Measurements from ENCODE around the gene XKR7.

XKR7 gene

DNA sequence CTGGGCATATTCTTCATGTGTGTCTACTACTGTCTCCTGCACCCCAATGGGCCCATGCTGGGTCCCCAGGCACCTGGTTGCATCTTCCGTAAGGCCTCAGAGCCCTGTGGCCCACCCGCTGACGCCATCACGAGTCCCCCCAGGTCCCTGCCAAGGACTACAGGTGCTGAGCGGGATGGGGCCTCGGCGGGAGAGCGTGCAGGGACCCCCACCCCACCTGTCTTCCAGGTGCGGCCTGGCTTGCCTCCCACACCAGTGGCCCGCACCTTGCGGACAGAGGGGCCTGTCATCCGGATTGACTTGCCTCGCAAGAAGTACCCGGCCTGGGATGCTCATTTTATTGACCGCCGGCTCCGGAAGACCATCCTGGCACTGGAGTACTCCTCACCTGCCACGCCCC, 29.0 kb downstream of the XKR7 start:
- no peak overlapping the region for H3K27ac ChIP-seq (ENCODE audit: low read length)

DNA sequence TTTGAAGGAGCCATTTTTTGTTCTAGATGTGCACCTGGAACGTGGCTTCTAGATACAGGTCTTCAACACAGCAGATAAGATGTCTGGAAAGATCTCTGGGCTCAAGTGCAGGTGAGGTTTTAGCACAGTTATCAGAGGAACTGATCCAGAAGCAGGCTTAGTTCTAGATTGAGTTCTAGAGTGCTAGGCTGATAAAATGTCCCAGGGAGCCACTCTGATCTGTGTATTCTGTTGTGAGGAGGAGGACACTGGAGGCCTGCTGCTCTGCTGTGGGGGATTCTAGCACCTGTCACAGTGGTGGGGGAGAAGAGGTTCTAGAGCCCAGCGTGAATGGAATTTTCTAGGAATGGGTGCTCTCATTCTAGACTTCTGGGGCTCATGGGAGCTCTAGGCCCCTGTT, 30.3 kb downstream of the XKR7 start:
- H2AFZ ChIP-seq (ENCODE audit: low read length), result no peak overlapping the region
- DNase-seq, result no peak
- no peaks in the 10 kb centered on the region for H4K20me1 ChIP-seq (ENCODE audit: insufficient read depth, low read length)
- no peak overlapping the region for H3K9ac ChIP-seq (ENCODE audit: low read length)
- H3K4me1 ChIP-seq (ENCODE audit: low read length), result no peaks in the 10 kb centered on the region
- no peaks in the 10 kb centered on the region for H3K9me2 ChIP-seq (replicated peaks; ENCODE audit: insufficient read depth, low read length)
- no peaks in the 10 kb centered on the region for H3K79me2 ChIP-seq (ENCODE audit: low read length)
- H3F3A ChIP-seq (ENCODE audit: insufficient read depth, low read length), result no peaks in the 10 kb centered on the region
- no peak overlapping the region for H3K27ac ChIP-seq (ENCODE audit: low read length)
- H3K36me3 ChIP-seq (replicated peaks; ENCODE audit: insufficient read depth, low read length), result no peaks in the 10 kb centered on the region
- H3K4me2 ChIP-seq (ENCODE audit: low read depth, low read length), result no peak overlapping the region
- no peaks in the 10 kb centered on the region for H3K9me3 ChIP-seq (replicated peaks; ENCODE audit: insufficient read depth, low read length)
- H3K27me3 ChIP-seq (replicated peaks; ENCODE audit: insufficient read depth, low read length), result peaks cover 75% of the 10 kb centered on the region
- H3K4me3 ChIP-seq (ENCODE audit: low read length), result no peak overlapping the region
- no peak for TF ChIP-seq EZH2 (optimal IDR thresholded peaks at IDR 0.05; ENCODE audit: low read depth, low read length)
- no peak for TF ChIP-seq EZH2phosphoT487 (IDR thresholded peaks at IDR 0.05; ENCODE audit: low read length)
- TF ChIP-seq, protein P1, sequence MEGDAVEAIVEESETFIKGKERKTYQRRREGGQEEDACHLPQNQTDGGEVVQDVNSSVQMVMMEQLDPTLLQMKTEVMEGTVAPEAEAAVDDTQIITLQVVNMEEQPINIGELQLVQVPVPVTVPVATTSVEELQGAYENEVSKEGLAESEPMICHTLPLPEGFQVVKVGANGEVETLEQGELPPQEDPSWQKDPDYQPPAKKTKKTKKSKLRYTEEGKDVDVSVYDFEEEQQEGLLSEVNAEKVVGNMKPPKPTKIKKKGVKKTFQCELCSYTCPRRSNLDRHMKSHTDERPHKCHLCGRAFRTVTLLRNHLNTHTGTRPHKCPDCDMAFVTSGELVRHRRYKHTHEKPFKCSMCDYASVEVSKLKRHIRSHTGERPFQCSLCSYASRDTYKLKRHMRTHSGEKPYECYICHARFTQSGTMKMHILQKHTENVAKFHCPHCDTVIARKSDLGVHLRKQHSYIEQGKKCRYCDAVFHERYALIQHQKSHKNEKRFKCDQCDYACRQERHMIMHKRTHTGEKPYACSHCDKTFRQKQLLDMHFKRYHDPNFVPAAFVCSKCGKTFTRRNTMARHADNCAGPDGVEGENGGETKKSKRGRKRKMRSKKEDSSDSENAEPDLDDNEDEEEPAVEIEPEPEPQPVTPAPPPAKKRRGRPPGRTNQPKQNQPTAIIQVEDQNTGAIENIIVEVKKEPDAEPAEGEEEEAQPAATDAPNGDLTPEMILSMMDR (IDR thresholded peaks at IDR 0.05; ENCODE audit: low read length), result no peak

More for the DNA sequence above, 29.0 kb downstream of the XKR7 start:
- H3F3A ChIP-seq (ENCODE audit: insufficient read depth, low read length), result no peaks in the 10 kb centered on the region
- peaks cover 77% of the 10 kb centered on the region for H3K27me3 ChIP-seq (replicated peaks; ENCODE audit: insufficient read depth, low read length)
- no peaks in the 10 kb centered on the region for H3K79me2 ChIP-seq (ENCODE audit: low read length)
- no peak overlapping the region for H3K9ac ChIP-seq (ENCODE audit: low read length)
- H3K36me3 ChIP-seq (replicated peaks; ENCODE audit: insufficient read depth, low read length), result no peaks in the 10 kb centered on the region
- H4K20me1 ChIP-seq (ENCODE audit: insufficient read depth, low read length), result no peaks in the 10 kb centered on the region
- TF ChIP-seq, protein P1 (IDR thresholded peaks at IDR 0.05; ENCODE audit: low read length), result no peak
- no peak for TF ChIP-seq EZH2phosphoT487 (IDR thresholded peaks at IDR 0.05; ENCODE audit: low read length)
- H3K9me3 ChIP-seq (replicated peaks; ENCODE audit: insufficient read depth, low read length), result no peaks in the 10 kb centered on the region
- H2AFZ ChIP-seq (ENCODE audit: low read length), result no peak overlapping the region
- no peak for DNase-seq
- no peak overlapping the region for H3K4me2 ChIP-seq (ENCODE audit: low read depth, low read length)
- H3K4me3 ChIP-seq (ENCODE audit: low read length), result no peak overlapping the region
- H3K9me2 ChIP-seq (replicated peaks; ENCODE audit: insufficient read depth, low read length), result no peaks in the 10 kb centered on the region
- no peaks in the 10 kb centered on the region for H3K4me1 ChIP-seq (ENCODE audit: low read length)

DNA sequence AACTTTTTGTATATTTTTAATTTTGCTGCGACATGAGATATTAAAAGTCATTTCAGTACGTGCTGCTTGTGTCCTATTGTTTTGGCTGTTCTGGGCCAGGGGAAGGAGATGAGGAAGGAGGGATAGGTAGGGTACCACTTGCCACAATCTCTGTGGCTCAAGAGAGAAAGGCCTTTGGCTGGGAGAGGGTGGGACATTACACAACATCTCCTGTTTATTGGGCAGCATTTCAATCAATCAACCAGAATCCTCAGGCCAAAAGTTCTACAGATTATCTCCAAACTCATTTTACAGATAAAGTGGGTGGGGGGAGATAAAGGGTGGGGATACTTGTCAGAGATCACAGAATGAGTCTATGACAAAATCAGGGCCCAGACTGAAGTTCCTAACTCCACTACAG, 35.4 kb downstream of the XKR7 start:
- Histone ChIP-seq H3K36me3 (replicated peaks; ENCODE audit: insufficient read depth, low read length) (no peaks in the 10 kb centered on the region), H3K4me2 (ENCODE audit: low read depth, low read length) (no peak overlapping the region), H3K9me2 (replicated peaks; ENCODE audit: insufficient read depth, low read length) (no peaks in the 10 kb centered on the region), H3K79me2 (ENCODE audit: low read length) (no peaks in the 10 kb centered on the region), H3K9ac (ENCODE audit: low read length) (no peak overlapping the region), H3K27me3 (replicated peaks; ENCODE audit: insufficient read depth, low read length) (peaks cover 73% of the 10 kb centered on the region), H3K4me3 (ENCODE audit: low read length) (no peak overlapping the region), H2AFZ (ENCODE audit: low read length) (no peak overlapping the region), H3F3A (ENCODE audit: insufficient read depth, low read length) (no peaks in the 10 kb centered on the region), H3K4me1 (ENCODE audit: low read length) (no peaks in the 10 kb centered on the region), H3K27ac (ENCODE audit: low read length) (no peak overlapping the region), H4K20me1 (ENCODE audit: insufficient read depth, low read length) (no peaks in the 10 kb centered on the region), H3K9me3 (replicated peaks; ENCODE audit: insufficient read depth, low read length) (no peaks in the 10 kb centered on the region)
- TF ChIP-seq EZH2 (optimal IDR thresholded peaks at IDR 0.05; ENCODE audit: low read depth, low read length) (no peak), EZH2phosphoT487 (IDR thresholded peaks at IDR 0.05; ENCODE audit: low read length) (no peak)
- TF ChIP-seq, protein P1 (IDR thresholded peaks at IDR 0.05; ENCODE audit: low read length), result no peak
- no peak for DNase-seq
